ENCODE data around the gene CCL17. TPM values are rescaled to one million over a fixed set of nuclear protein-coding genes. Genes with fewer than 3 reads are reported as not detected.
"Not testable (repeated sequence)": the region's sequence is repeated elsewhere in the genome, so short reads cannot be mapped to it uniquely, and the experiment has no call there.

CCL17 gene
- total RNA-seq, 6 donors from 2014 or later = 2.8 to 24.2 (median 5.8) TPM; not detected in 3

DNA sequence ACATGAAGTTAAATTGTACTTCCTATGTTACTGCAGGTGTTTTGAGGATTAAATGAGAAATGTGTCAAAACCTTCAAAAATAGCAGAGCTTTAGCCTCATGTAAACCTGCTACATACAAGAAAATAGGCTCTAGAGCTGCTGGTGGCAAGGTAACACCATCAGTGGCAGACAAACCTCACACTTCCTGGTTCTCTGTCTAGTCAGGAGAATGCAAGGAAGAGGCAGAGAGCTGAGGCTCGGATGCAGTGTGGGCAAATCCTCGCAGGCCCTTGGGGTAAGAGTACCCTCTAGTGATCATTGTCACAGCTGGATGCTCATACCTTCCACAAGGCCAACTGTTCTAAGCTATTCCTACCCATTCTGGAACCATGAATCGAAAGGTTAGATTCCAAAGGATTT lies 28.4 kb downstream of the CCL17 start:
- no peak overlapping the region for H3K4me3 ChIP-seq
- no peak for DNase-seq
- WGBS, 2 donors = 82 to 90% methylated on average over 3 of the region's 3 CpGs
- H3K36me3 ChIP-seq = peaks cover 66 to 98% (median 88%) of the 10 kb centered on the region in 4 donors
- no peak for ATAC-seq (ENCODE audit: low FRiP score in 2 of 2)
- no peaks in the 10 kb centered on the region for H3K9me3 ChIP-seq
- no peak overlapping the region for H3K27ac ChIP-seq
- no peaks in the 10 kb centered on the region for H3K27me3 ChIP-seq
- TF ChIP-seq POLR2A (IDR thresholded peaks at IDR 0.05) (no peak), CTCF (IDR thresholded peaks at IDR 0.05) (no peak), POLR2AphosphoS5 (IDR thresholded peaks at IDR 0.05) (no peak), EP300 (IDR thresholded peaks at IDR 0.05) (no peak)
- H3K4me1 ChIP-seq = no peaks in the 10 kb centered on the region

DNA sequence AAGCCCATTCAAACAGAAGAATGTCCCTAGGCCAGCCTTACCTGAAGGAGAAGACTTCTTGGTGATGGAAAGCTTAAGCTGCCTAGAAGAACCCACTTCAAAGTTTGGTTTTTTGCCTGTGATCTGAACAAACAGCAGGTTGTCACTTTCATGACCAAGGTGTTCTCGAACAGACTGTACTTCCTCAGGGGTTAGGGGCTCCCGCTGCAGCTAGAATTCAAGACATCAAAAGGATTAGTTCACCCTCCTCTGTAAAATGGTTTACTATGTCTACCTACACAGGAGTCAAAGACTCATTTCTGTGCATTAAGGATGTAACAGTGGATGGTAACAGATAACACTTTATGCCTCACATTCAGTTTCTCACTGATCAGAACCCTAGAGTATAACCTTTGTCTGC lies 29.4 kb downstream of the CCL17 start:
- Histone ChIP-seq H3K36me3 (peaks cover 64 to 98% (median 82%) of the 10 kb centered on the region in 4 donors), H3K27me3 (no peaks in the 10 kb centered on the region), H3K27ac (no peak overlapping the region), H3K4me1 (no peaks in the 10 kb centered on the region), H3K4me3 (no peak overlapping the region), H3K9me3 (no peaks in the 10 kb centered on the region)
- 94 to 98% methylated on average over 2 of the region's 2 CpGs for WGBS, 2 donors
- ATAC-seq (ENCODE audit: low FRiP score in 2 of 2) = no peak
- TF ChIP-seq POLR2AphosphoS5 (IDR thresholded peaks at IDR 0.05) (no peak), CTCF (IDR thresholded peaks at IDR 0.05) (no peak), POLR2A (IDR thresholded peaks at IDR 0.05) (no peak), EP300 (IDR thresholded peaks at IDR 0.05) (no peak)
- no peak for DNase-seq

DNA sequence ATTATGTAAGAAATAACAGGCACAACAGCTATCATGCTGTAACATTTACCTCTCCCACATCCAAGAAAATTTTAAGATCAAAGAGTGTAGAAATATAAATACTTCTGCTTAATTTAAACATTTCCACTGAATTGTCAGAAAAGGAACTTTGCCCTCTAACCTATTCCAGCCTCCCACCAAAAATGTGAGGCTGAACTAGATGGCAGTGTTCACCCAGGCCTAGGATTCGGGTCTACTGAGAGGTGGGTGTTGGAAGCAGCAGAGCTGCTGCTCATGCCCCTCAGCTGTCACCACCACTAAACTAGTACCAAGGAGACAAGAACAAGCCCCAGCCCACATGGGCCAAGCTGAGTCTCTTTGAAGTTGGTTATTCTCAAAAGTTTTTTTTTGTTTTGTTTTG lies 31.3 kb downstream of the CCL17 start:
- peaks cover 0 to 4% (median 0%) of the 10 kb centered on the region in 4 donors for H3K9me3 ChIP-seq
- no peak overlapping the region for H3K27ac ChIP-seq
- H3K4me3 ChIP-seq = no peak overlapping the region
- WGBS, 2 donors = 95 to 100% methylated on average over 1 of the region's 1 CpG
- no peaks in the 10 kb centered on the region for H3K4me1 ChIP-seq
- no peaks in the 10 kb centered on the region for H3K27me3 ChIP-seq
- ATAC-seq (ENCODE audit: low FRiP score in 2 of 2) = no peak
- TF ChIP-seq CTCF (IDR thresholded peaks at IDR 0.05) (no peak), POLR2AphosphoS5 (IDR thresholded peaks at IDR 0.05) (no peak), EP300 (IDR thresholded peaks at IDR 0.05) (no peak), POLR2A (IDR thresholded peaks at IDR 0.05) (no peak)
- no peak for DNase-seq
- peaks cover 60 to 99% (median 82%) of the 10 kb centered on the region in 4 donors for H3K36me3 ChIP-seq

DNA sequence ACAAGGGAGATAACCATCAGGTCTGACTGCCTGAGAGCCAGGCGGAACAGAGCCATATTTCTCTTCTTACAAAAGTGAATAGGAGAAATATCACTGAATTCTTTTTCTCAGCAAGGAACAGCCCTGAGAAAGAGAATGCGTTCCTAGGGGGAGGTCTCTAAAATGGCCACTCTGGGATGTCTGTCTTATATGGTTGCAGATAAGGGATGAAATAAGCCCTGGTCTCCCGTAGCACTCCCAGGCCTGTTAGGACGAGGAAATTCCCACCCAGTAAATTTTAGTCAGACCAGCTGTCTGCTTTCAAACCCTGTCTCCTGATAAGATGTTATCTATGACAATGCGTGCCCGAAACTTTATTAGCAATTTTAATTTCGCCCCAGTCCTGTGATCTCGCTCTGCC lies 35.4 kb downstream of the CCL17 start:
- peaks cover 27 to 71% (median 41%) of the 10 kb centered on the region in 4 donors for H3K36me3 ChIP-seq
- not testable (repeated sequence) for H3K9me3 ChIP-seq; H3K4me1 ChIP-seq; H3K27me3 ChIP-seq; ATAC-seq (ENCODE audit: low FRiP score in 2 of 2); H3K27ac ChIP-seq; H3K4me3 ChIP-seq; DNase-seq
- WGBS, 2 donors = 96% methylated on average over 8 of the region's 8 CpGs

DNA sequence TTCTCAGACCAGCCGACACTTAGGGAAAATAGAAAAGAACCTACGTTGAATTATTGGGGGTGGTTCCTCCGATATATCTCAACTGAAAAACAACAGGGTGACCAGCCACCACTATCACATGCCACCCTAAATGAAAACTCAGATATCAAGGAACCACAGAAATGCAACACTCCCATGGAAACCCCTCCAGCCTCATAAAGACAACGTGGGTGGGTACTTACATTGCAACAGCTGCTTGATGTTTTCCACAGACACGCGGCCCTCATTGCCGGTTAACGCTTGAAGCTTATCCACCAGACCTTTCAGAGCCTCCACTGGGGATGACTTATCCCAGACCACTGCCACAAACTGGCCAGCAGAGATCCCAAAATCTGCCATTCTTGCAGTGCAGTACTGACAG lies 36.0 kb downstream of the CCL17 start:
- not testable (repeated sequence) for ATAC-seq (ENCODE audit: low FRiP score in 2 of 2); H3K9me3 ChIP-seq; DNase-seq; H3K4me3 ChIP-seq; H3K27ac ChIP-seq; H3K4me1 ChIP-seq; H3K27me3 ChIP-seq
- H3K36me3 ChIP-seq = peaks cover 22 to 65% (median 35%) of the 10 kb centered on the region in 4 donors
- WGBS, 2 donors = 96 to 99% methylated on average over 7 to 8 of the region's 8 CpGs

GRCh38 chr16:57444711-57445110 lies 40.1 kb downstream of the CCL17 start:
- Histone ChIP-seq H3K27me3 (no peaks in the 10 kb centered on the region), H3K27ac (no peak overlapping the region), H3K9me3 (peaks cover 0 to 3% (median 0%) of the 10 kb centered on the region in 4 donors), H3K4me3 (no peak overlapping the region), H3K4me1 (peaks cover 18 to 21% (median 19%) of the 10 kb centered on the region in 4 donors), H3K36me3 (peaks cover 7 to 23% (median 9%) of the 10 kb centered on the region in 4 donors)
- TF ChIP-seq EP300 (IDR thresholded peaks at IDR 0.05) (no peak), CTCF (IDR thresholded peaks at IDR 0.05) (no peak), POLR2A (IDR thresholded peaks at IDR 0.05) (no peak), POLR2AphosphoS5 (IDR thresholded peaks at IDR 0.05) (no peak)
- ATAC-seq (ENCODE audit: low FRiP score in 2 of 2) (no peak), DNase-seq (no peak)
- 84 to 91% methylated on average over 3 of the region's 3 CpGs for WGBS, 2 donors

All from upper lobe of left lung (tissue), 6 donors.